ENCODE data around the gene HBA2.

The HBA2 gene

DNA sequence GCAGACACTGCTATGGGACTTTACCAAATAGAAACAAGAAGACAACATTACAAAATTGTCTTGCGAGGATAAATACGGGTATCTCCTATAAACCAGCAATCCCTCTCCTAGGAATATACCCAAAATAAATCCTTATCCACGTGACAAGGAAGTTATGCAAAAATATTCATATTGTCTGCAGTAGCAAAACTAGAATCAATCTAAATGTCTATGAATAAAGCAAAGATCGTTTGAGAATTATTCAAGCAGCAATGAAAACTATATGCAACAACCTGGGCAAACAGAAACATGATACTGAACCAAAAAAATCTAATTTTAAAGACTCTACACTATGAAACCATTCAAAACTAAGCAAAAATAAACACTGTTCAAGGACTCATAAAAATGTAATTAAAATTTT lies 47.3 kb downstream of the HBA2 start:
- TF ChIP-seq, protein P1, sequence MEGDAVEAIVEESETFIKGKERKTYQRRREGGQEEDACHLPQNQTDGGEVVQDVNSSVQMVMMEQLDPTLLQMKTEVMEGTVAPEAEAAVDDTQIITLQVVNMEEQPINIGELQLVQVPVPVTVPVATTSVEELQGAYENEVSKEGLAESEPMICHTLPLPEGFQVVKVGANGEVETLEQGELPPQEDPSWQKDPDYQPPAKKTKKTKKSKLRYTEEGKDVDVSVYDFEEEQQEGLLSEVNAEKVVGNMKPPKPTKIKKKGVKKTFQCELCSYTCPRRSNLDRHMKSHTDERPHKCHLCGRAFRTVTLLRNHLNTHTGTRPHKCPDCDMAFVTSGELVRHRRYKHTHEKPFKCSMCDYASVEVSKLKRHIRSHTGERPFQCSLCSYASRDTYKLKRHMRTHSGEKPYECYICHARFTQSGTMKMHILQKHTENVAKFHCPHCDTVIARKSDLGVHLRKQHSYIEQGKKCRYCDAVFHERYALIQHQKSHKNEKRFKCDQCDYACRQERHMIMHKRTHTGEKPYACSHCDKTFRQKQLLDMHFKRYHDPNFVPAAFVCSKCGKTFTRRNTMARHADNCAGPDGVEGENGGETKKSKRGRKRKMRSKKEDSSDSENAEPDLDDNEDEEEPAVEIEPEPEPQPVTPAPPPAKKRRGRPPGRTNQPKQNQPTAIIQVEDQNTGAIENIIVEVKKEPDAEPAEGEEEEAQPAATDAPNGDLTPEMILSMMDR (IDR thresholded peaks at IDR 0.05; ENCODE audit: low read depth, low read length, missing control alignments) = no peak
- in situ Hi-C loops (cut with HindIII; ENCODE audit: low pct_ligation_motif_present, low sequenced_read_pairs) = no loop called here
- no peak overlapping the region for H3K4me3 ChIP-seq (ENCODE audit: low read depth, low read length)
- H3K36me3 ChIP-seq (replicated peaks) = peaks cover 77% of the 10 kb centered on the region
- DNase-seq = no peak
- H3K27ac ChIP-seq = no peak overlapping the region
- H3K27me3 ChIP-seq (replicated peaks) = no peaks in the 10 kb centered on the region

Measured in brain microvascular endothelial cell (primary cell).